ENCODE measurements around the gene BACH2. TPM values are rescaled to one million over a fixed set of nuclear protein-coding genes. Genes with fewer than 3 reads are reported as not detected.

BACH2 gene
- total and polyA plus RNA-seq, 12 donors = 0.16 to 4.7 (median 2.4) TPM

- peak in 7 of 8 donors; percentile 39 to 83 (median 61) for ATAC-seq
- no peak for DNase-seq
- intact Hi-C loops (cut with DNase I) = loop anchor here in 9 of 10 donors (1.0 to 10.0 kb wide), 12 partner anchors 125 to 515 kb away; partner anchors contain the start of gene BACH2 (in 5 of the 9)
- Histone ChIP-seq H3K4me1 (peaks cover 7 to 25% (median 16%) of the 10 kb centered on the region in 9 donors), H3K27me3 (no peaks in the 10 kb centered on the region), H3K27ac (no peak overlapping the region), H3K4me3 (no peak overlapping the region), H3K9me3 (no peaks in the 10 kb centered on the region), H3K36me3 (no peaks in the 10 kb centered on the region)
- 79 to 80% methylated on average over 7 of the region's 7 CpGs for WGBS, 2 donors
- TF ChIP-seq CTCF (IDR thresholded peaks at IDR 0.05) = peak in 1 of 9 donors; percentile 30
Observed at GRCh38 chr6:89970072-89970471, 326.6 kb downstream of the BACH2 start.

- 88 to 89% methylated on average over 3 of the region's 3 CpGs for WGBS, 2 donors
- Histone ChIP-seq H3K4me1 (peaks cover 7 to 14% (median 9%) of the 10 kb centered on the region in 9 donors), H3K9me3 (no peaks in the 10 kb centered on the region), H3K27me3 (no peaks in the 10 kb centered on the region), H3K27ac (no peak overlapping the region), H3K36me3 (no peaks in the 10 kb centered on the region), H3K4me3 (no peak overlapping the region)
- intact Hi-C loops (cut with DNase I) = loop anchor here in 1 of 10 donors (5.0 kb wide), 1 partner anchor 425 kb away; no protein-coding TSS in a partner anchor
- no peak for TF ChIP-seq CTCF (IDR thresholded peaks at IDR 0.05)
- DNase-seq (no peak), ATAC-seq (no peak)
Observed at GRCh38 chr6:89966913-89967312, 329.7 kb downstream of the BACH2 start.

GRCh38 chr6:89966228-89966544, 330.5 kb downstream of the BACH2 start:
- Histone ChIP-seq H3K4me1 (peaks cover 7 to 12% (median 8%) of the 10 kb centered on the region in 9 donors), H3K27ac (no peak overlapping the region), H3K4me3 (no peak overlapping the region), H3K9me3 (no peaks in the 10 kb centered on the region), H3K36me3 (no peaks in the 10 kb centered on the region), H3K27me3 (no peaks in the 10 kb centered on the region)
- DNase-seq (no peak), ATAC-seq (no peak)
- no peak for TF ChIP-seq CTCF (IDR thresholded peaks at IDR 0.05)
- intact Hi-C loops (cut with DNase I) = loop anchor here in 1 of 10 donors (5.0 kb wide), 1 partner anchor 426 kb away; no protein-coding TSS in a partner anchor
- WGBS, 2 donors = 74 to 84% methylated on average over 1 of the region's 1 CpG

GRCh38 chr6:89965441-89966227, 331.0 kb downstream of the BACH2 start:
- Histone ChIP-seq H3K36me3 (no peaks in the 10 kb centered on the region), H3K27ac (no peak overlapping the region), H3K4me1 (peaks cover 2 to 6% (median 3%) of the 10 kb centered on the region in 9 donors), H3K9me3 (no peaks in the 10 kb centered on the region), H3K4me3 (no peak overlapping the region), H3K27me3 (no peaks in the 10 kb centered on the region)
- DNase-seq = no peak
- 95 to 98% methylated on average over 2 of the region's 2 CpGs for WGBS, 2 donors
- no peak for TF ChIP-seq CTCF (IDR thresholded peaks at IDR 0.05)
- no peak for ATAC-seq
- intact Hi-C loops (cut with DNase I) = loop anchor here in 1 of 10 donors (5.0 kb wide), 1 partner anchor 427 kb away; no protein-coding TSS in a partner anchor

Measured in heart right ventricle (tissue), 16 donors.